ENCODE results near the gene OR4D11. TPM values are rescaled to one million over a fixed set of nuclear protein-coding genes. Genes with fewer than 3 reads are reported as not detected.
"Not testable (repeated sequence)": the region's sequence is repeated elsewhere in the genome, so short reads cannot be mapped to it uniquely, and the experiment has no call there.

The OR4D11 gene
- total RNA-seq (2014; rRNA removed; shearing (Covaris generic)): not detected in 2 replicates

DNA sequence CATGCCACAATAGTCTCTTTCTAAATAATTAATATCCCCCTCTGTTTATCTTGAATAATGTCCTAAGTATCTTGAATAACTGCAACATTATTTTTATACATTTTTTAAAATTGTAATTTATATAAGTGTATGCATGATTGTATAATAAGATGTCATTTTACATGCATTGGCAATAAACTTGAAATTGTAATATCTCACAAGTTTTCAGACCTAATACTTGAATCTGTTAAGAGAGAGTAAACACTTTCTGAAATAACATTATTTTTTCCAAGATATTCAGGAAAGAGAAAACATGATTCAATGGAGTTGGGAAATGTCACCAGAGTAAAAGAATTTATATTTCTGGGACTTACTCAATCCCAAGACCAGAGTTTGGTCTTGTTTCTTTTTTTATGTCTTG lies at the start of gene OR4D11:
Gene OR4D11 (plus strand): TSS at position 301 of the 400 bp plus-strand sequence. CDS start 0 bp downstream, at position 301.
- DNase-seq (ENCODE audit: low spot score): no peak
- in situ Hi-C loops (cut with HindIII; ENCODE audit: low sequenced_read_pairs): no loop called here

DNA sequence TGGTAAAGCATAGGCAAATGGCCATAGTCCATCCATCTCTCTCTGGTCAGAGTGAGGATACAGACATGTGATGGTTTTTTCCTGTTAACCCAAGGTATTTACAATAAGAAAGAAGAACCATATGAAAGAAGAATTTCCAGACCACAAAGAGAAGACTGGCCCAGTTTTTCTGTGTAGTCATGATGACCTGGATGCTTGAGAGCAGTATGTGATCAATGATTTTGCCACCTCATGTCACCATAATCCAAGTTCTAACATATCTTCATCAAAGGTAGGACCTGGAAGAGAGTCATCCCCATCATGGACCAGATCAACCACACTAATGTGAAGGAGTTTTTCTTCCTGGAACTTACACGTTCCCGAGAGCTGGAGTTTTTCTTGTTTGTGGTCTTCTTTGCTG lies 46.7 kb upstream of the OR4D11 start, which contains the start of gene OR4D6:
Gene OR4D6 (plus strand): TSS at position 301 of the 400 bp plus-strand sequence. CDS start 0 bp downstream, at position 301.
- in situ Hi-C loops (cut with HindIII; ENCODE audit: low sequenced_read_pairs): no loop called here

GRCh38 chr11:59459916-59460315 lies 43.5 kb upstream of the OR4D11 start:
- DNase-seq (ENCODE audit: low spot score): no peak
- in situ Hi-C loops (cut with HindIII; ENCODE audit: low sequenced_read_pairs): no loop called here

More for the DNA sequence above, 46.7 kb upstream of the OR4D11 start, which contains the start of gene OR4D6:
- no peak for DNase-seq (ENCODE audit: low spot score)

DNA sequence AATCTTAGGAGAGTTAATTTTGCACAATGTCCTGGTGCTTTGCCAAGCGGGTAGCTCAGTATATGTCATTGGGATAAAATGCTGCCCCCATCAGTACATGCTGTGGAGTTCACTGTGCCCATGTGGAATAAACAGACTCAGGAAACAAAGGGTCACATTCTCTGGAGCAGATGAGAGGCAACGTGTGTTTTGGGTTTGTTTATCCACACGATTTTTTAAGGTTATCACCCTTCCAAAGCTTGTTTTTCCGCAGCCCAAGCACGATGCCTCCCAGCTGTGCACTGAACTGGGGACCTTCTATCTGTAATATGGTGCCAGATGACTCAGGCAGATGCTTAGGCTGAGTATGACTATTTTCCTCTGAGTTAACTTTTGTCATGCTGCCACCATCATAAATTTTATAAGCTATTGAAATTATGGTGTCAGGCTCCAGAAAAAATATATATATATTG lies 40.2 kb upstream of the OR4D11 start:
- no peak for DNase-seq (ENCODE audit: low spot score)
- in situ Hi-C loops (cut with HindIII; ENCODE audit: low sequenced_read_pairs): no loop called here

GRCh38 chr11:59473015-59473414 lies 30.4 kb upstream of the OR4D11 start, which contains the start of gene OR4D10:
Gene OR4D10, plus strand, starts transcription at chr11:59473315. Its CDS starts 4,115 bp downstream, at chr11:59477430.
- DNase-seq (ENCODE audit: low spot score): no peak
- in situ Hi-C loops (cut with HindIII; ENCODE audit: low sequenced_read_pairs): no loop called here

DNA sequence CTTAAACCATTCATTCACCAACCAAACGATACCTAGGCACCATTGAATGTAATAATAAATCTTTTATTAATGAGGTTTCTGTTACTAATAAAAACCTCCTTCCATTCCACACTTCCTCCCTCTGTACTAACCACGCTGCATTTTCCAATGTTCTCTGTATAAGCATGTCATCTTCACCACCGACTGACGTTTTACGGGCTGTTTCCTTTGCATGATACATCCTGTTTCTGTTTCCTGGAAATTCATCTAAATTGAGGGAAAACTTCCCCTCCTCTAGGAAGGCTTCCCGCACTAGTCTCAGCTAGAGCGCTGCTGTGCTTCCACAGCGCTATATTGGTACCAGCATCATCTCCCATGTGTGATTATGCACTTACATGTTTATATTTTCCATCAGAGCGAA lies 28.2 kb upstream of the OR4D11 start:
- in situ Hi-C loops (cut with HindIII; ENCODE audit: low sequenced_read_pairs): no loop called here
- no peak for DNase-seq (ENCODE audit: low spot score)

- in situ Hi-C loops (cut with HindIII; ENCODE audit: low sequenced_read_pairs): no loop called here
- DNase-seq (ENCODE audit: low spot score): no peak
These were observed 23.5 kb upstream of the OR4D11 start for GRCh38 chr11:59479906-59480305.

DNA sequence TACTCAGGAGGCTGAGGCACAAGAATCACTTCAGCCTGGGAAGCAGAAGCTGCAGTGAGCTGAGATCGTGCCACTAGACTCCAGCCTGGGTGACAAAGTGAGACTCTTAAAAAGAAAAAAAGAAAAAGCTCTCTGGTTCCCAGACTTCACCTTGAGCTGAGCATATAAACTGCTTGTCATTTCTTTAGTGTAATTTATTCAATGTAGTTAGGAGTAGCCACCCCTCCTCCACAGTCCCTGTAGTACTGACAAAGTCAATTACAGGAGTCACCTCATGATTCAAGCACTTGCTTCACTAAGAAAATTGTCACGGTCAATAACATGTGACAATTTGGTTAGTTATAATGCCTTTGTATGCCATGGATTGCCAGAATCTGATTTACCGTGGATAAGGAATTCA lies 23.0 kb upstream of the OR4D11 start:
- in situ Hi-C loops (cut with HindIII; ENCODE audit: low sequenced_read_pairs): no loop called here

DNA sequence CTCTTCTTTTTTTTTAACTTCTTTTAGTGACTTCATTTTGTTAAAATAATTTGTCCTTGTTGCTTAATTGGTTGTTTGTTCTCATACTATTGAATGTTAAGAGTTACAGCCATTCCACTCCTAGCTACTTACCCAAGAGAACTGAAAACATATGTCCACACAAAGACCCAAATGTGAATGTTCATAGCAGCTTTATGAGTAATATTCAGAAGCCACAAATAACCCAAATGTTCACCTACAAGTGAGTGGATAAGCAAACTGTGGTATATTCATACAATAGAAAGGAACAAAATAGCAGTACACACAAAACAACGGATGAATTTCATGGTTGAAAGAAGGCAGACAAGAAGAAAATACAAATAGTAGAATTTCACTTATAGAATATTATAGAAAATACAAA lies 1.4 kb upstream of the OR4D11 start:
- DNase-seq (ENCODE audit: low spot score): no peak

More for the DNA sequence above, 23.0 kb upstream of the OR4D11 start:
- DNase-seq (ENCODE audit: low spot score): no peak

DNA sequence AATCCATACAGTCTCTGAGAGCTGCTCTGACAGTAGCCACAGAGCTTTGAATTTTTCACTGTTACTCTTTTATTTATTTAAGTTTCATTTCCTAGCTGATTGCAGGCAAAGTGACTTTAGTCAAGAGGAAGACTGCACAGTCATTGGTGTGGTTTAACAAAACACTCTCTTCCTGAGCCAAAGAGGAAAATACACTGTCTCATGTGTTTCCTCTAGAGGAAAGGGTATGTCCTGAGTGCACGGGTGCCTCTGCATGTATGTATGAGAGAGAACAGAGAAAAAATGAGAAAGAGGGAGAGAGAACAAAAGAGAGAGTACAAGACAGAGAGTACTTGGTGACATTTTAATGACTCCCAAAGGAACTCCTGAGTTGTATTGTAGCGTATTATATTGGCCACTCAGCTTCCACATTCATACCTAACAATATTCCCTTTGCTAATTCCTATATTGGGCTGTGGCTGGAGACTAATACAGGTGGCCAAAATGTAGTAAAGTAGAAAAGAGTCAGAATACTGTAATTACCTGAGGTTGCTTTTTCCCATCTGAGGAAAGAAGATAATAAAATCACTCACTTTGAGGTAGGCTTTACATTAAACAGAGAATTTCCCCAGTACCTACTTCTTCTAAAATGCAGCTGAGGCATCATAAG lies 7.7 kb downstream of the OR4D11 start, which contains the start of gene OR4D9:
Gene OR4D9 (plus strand): TSS at position 599 of the 649 bp plus-strand sequence. CDS start 3,374 bp downstream, outside the sequence.
- DNase-seq (ENCODE audit: low spot score): no peak
- in situ Hi-C loops (cut with HindIII; ENCODE audit: low sequenced_read_pairs): no loop called here

More for the DNA sequence above, 1.4 kb upstream of the OR4D11 start:
- in situ Hi-C loops (cut with HindIII; ENCODE audit: low sequenced_read_pairs): no loop called here

- DNase-seq (ENCODE audit: low spot score): no peak
- in situ Hi-C loops (cut with HindIII; ENCODE audit: low sequenced_read_pairs): no loop called here
These were observed 8.3 kb downstream of the OR4D11 start for GRCh38 chr11:59511675-59512074.

GRCh38 chr11:59520139-59520538 lies 16.8 kb downstream of the OR4D11 start:
- in situ Hi-C loops (cut with HindIII; ENCODE audit: low sequenced_read_pairs): not testable (repeated sequence)

GRCh38 chr11:59520741-59521140 lies 17.4 kb downstream of the OR4D11 start:
- no peak for DNase-seq (ENCODE audit: low spot score)
- in situ Hi-C loops (cut with HindIII; ENCODE audit: low sequenced_read_pairs): no loop called here

More at GRCh38 chr11:59520139-59520538, 16.8 kb downstream of the OR4D11 start:
- not testable (repeated sequence) for DNase-seq (ENCODE audit: low spot score)

DNA sequence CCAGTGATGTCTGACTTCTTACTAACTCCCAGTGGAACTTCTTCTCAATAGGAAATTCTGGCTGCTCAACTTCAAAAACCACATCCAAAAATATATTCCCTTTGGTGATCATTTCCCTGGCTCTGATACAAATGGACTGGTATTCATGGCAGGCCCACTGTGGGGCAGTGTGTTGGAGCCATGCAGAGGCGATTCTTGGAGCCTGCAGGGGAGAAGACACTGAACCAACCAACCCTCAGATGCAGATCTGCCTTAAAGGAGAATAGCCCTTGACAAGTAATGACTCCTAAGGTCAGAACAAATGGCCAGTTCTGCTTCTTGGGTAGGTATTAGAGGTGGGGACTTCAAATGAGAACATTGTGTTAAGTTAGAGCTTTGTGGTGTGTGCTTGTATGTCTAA lies 20.2 kb downstream of the OR4D11 start:
- in situ Hi-C loops (cut with HindIII; ENCODE audit: low sequenced_read_pairs): no loop called here
- no peak for DNase-seq (ENCODE audit: low spot score)

DNA sequence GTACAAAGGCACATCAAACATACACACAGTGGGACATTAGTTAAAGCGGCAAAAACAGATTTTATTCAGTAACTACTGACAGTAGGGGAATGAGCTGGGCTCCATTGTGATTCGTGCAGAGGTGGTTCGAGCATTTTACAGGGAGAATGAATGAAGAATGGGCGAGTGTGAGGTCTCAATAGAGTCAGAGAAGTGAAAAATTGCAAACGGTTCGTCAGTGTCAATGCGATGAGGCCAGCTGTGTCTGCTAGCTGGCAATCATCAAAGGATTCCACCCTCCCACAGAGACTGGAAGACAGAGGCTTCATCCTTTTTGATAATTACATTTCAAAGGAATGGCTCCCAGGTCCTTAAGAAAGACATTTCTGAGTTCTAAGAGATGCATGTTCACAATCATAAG lies 25.3 kb downstream of the OR4D11 start:
- in situ Hi-C loops (cut with HindIII; ENCODE audit: low sequenced_read_pairs): no loop called here
- no peak for DNase-seq (ENCODE audit: low spot score)

- in situ Hi-C loops (cut with HindIII; ENCODE audit: low sequenced_read_pairs): no loop called here
- DNase-seq (ENCODE audit: low spot score): no peak
These were observed 29.2 kb downstream of the OR4D11 start for GRCh38 chr11:59532620-59533019.

GRCh38 chr11:59534676-59535075 lies 31.3 kb downstream of the OR4D11 start:
- in situ Hi-C loops (cut with HindIII; ENCODE audit: low sequenced_read_pairs): no loop called here
- DNase-seq (ENCODE audit: low spot score): no peak

- no peak for DNase-seq (ENCODE audit: low spot score)
- in situ Hi-C loops (cut with HindIII; ENCODE audit: low sequenced_read_pairs): no loop called here
These were observed 38.9 kb downstream of the OR4D11 start for GRCh38 chr11:59542142-59542810.

DNA sequence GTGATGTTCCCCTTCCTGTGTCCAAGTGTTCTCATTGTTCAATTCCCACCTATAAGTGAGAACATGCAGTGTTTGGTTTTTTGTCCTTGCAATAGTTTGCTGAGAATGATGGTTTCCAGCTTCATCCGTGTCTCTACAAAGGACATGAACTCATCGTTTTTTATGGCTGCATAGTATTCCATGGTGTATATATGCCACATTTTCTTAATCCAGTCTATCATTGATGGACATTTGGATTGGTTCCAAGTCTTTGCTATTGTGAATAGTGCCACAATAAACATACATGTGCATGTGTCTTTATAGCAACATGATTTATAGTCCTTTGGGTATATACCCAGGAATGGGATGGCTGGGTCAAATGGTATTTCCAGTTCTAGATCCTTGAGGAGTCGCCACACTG lies 40.3 kb downstream of the OR4D11 start:
- DNase-seq (ENCODE audit: low spot score); in situ Hi-C loops (cut with HindIII; ENCODE audit: low sequenced_read_pairs): not testable (repeated sequence)

DNA sequence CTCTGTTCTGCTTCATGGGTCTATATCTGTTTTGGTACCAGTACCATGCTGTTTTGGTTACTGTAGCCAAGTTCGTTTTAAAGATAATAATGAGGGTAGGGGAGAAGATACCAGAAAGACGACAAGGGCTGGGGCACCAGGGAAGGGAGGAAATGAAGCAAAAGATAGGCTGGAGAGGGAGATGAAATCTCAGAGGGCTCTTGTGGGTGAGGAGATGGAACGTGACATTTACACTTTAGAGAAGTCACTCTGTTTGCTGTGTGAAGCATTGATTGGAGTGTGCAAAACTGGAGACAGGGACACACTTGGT lies 41.4 kb downstream of the OR4D11 start:
- in situ Hi-C loops (cut with HindIII; ENCODE audit: low sequenced_read_pairs): no loop called here

More for the DNA sequence above, 41.4 kb downstream of the OR4D11 start:
- no peak for DNase-seq (ENCODE audit: low spot score)
